Limb (tissue), 2 donors: Measurements from ENCODE around the gene TRIB2.

Source experiments
- DNase-seq, 2 donors: peaks; one replicate each; pipeline ENCODE4 v3.0.0-alpha.2; 2016; ENCODE audit errors: extremely low spot score in 2 of 2

The TRIB2 gene

GRCh38 chr2:12737738-12738485 lies 21.2 kb downstream of the TRIB2 start:
- no peak for DNase-seq

- no peak for DNase-seq
Measured at GRCh38 chr2:12739721-12740254, 23.1 kb downstream of the TRIB2 start.

- no peak for DNase-seq
Measured at GRCh38 chr2:12741380-12741779, 24.6 kb downstream of the TRIB2 start.

- DNase-seq: no peak
Measured at GRCh38 chr2:12742891-12743290, 26.2 kb downstream of the TRIB2 start.

GRCh38 chr2:12750166-12750905 lies 33.6 kb downstream of the TRIB2 start:
- DNase-seq: no peak

- no peak for DNase-seq
Measured at GRCh38 chr2:12754643-12755042, 37.9 kb downstream of the TRIB2 start.

GRCh38 chr2:12755384-12755783 lies 38.6 kb downstream of the TRIB2 start:
- no peak for DNase-seq

GRCh38 chr2:12759248-12759647 lies 42.5 kb downstream of the TRIB2 start:
- no peak for DNase-seq

- no peak for DNase-seq
Measured at GRCh38 chr2:12761104-12761503, 44.4 kb downstream of the TRIB2 start.

GRCh38 chr2:12762337-12762736 lies 45.6 kb downstream of the TRIB2 start:
- no peak for DNase-seq

GRCh38 chr2:12762976-12763375 lies 46.2 kb downstream of the TRIB2 start:
- DNase-seq: no peak

GRCh38 chr2:12763486-12763885 lies 46.8 kb downstream of the TRIB2 start:
- DNase-seq: no peak

- DNase-seq: no peak
Measured at GRCh38 chr2:12764075-12764730, 47.5 kb downstream of the TRIB2 start.

- no peak for DNase-seq
Measured at GRCh38 chr2:12764849-12765605, 48.3 kb downstream of the TRIB2 start.

- DNase-seq: no peak
Measured at GRCh38 chr2:12766421-12766879, 49.7 kb downstream of the TRIB2 start.

GRCh38 chr2:12767541-12767940 lies 50.8 kb downstream of the TRIB2 start:
- no peak for DNase-seq

GRCh38 chr2:12767996-12768624 lies 51.4 kb downstream of the TRIB2 start:
- DNase-seq: no peak

- no peak for DNase-seq
Measured at GRCh38 chr2:12769492-12770105, 52.9 kb downstream of the TRIB2 start.

- DNase-seq: no peak
Measured at GRCh38 chr2:12770300-12770968, 53.7 kb downstream of the TRIB2 start.

GRCh38 chr2:12771154-12771553 lies 54.4 kb downstream of the TRIB2 start:
- no peak for DNase-seq
